SK-N-SH (cell line): ENCODE measurements around the gene BABAM1. TPM values are rescaled to one million over a fixed set of nuclear protein-coding genes. Genes with fewer than 3 reads are reported as not detected.

Experiments used
- CTCF ChIA-PET: fragments of 300-600, 350-600 bp; formaldehyde crosslinking; extraction: SDS; loops from one replicate; lab custom pipeline; 2021; lab: Yijun Ruan, JAX
- POLR2A ChIA-PET: fragments of 350-600 bp; sonication (Branson Sonifier 250); formaldehyde crosslinking; extraction: SDS; loops from one replicate; lab custom pipeline; 2020; ENCODE audit warnings: antibody characterized with exemption, inconsistent platforms; lab: Yijun Ruan, JAX
- DNase-seq: peaks from one replicate; pipeline ENCODE4 v3.0.0; 2012
- H2AFZ ChIP-seq: fragments of 200-600 bp; sonication (generic); 2 replicates; pipeline ENCODE4 v1.8.1; 2016; ENCODE audit warnings: antibody characterized with exemption, mild to moderate bottlenecking, low read depth
- H3F3A ChIP-seq: fragments of 200-600 bp; sonication (generic); replicated peaks from 2 replicates; pipeline ENCODE3; 2016; ENCODE audit warnings: antibody characterized with exemption, mild to moderate bottlenecking; ENCODE audit not compliant: insufficient read depth
- H3K27ac ChIP-seq, 2 experiments: fragments of 200-500 bp in 1 of 2; fragments of 200-600 bp in 1 of 2; sonication (Bioruptor generic) in 1 of 2; sonication (generic), shearing (Covaris generic) in 1 of 2; 2 replicates each; pipeline versions ENCODE4 v1.5.1 to v1.6.1; 2014 to 2016; ENCODE audit warnings: low read depth in 2 of 2, inconsistent platforms in 1 of 2, low read length in 1 of 2, mild to moderate bottlenecking in 1 of 2, mixed read lengths in 1 of 2
- H3K27me3 ChIP-seq: fragments of 200-600 bp; sonication (generic), shearing (Covaris generic); 2 replicates; pipeline ENCODE4 v1.6.1; 2016; ENCODE audit warnings: mixed run types; ENCODE audit not compliant: insufficient read depth
- H3K36me3 ChIP-seq, 2 experiments: fragments of 200-500 bp in 1 of 2; fragments of 200-600 bp in 1 of 2; sonication (Bioruptor generic) in 1 of 2; sonication (generic) in 1 of 2; replicated peaks in 1 of 2; 2 replicates each; pipeline versions ENCODE3 to v1.5.1; 2014 to 2016; ENCODE audit warnings: low read length in 1 of 2, mild to moderate bottlenecking in 1 of 2; ENCODE audit not compliant: insufficient read depth in 2 of 2, control insufficient read depth in 1 of 2
- H3K4me1 ChIP-seq, 2 experiments: fragments of 200-500 bp in 1 of 2; fragments of 200-600 bp in 1 of 2; sonication (Bioruptor generic) in 1 of 2; sonication (generic), shearing (Covaris generic) in 1 of 2; 2 replicates each; pipeline versions ENCODE4 v1.5.1 to v1.6.1; 2014 to 2016; ENCODE audit warnings: low read depth in 1 of 2, low read length in 1 of 2, mixed run types in 1 of 2; ENCODE audit not compliant: insufficient read depth in 2 of 2, control insufficient read depth in 1 of 2
- H3K4me2 ChIP-seq: fragments of 200-600 bp; sonication (generic), shearing (Covaris generic); 2 replicates; pipeline ENCODE4 v1.6.1; 2017; ENCODE audit warnings: mixed run types
- H3K4me3 ChIP-seq, 2 experiments: fragments of 200-500 bp in 1 of 2; fragments of 200-600 bp in 1 of 2; sonication (Bioruptor generic) in 1 of 2; sonication (generic), shearing (Covaris generic) in 1 of 2; 2 replicates each; pipeline versions ENCODE4 v1.5.1 to v1.8.1; 2014 to 2016; ENCODE audit warnings: low read depth in 2 of 2, inconsistent platforms in 1 of 2, low read length in 1 of 2, mild to moderate bottlenecking in 1 of 2, mixed read lengths in 1 of 2, moderate library complexity in 1 of 2
- H3K79me2 ChIP-seq: fragments of 200-600 bp; sonication (generic); 2 replicates; pipeline ENCODE4 v1.8.1; 2017; ENCODE audit warnings: mild to moderate bottlenecking; ENCODE audit not compliant: insufficient read depth
- H3K9ac ChIP-seq: fragments of 200-600 bp; sonication (generic); 2 replicates; pipeline ENCODE4 v1.6.1; 2017; ENCODE audit warnings: mixed run types
- H3K9me2 ChIP-seq: fragments of 200-600 bp; sonication (generic); 2 replicates; pipeline ENCODE4 v1.6.1; 2017; ENCODE audit warnings: mixed run types
- H3K9me3 ChIP-seq: fragments of 200-600 bp; sonication (generic); 2 replicates; pipeline ENCODE4 v1.6.1; 2017; ENCODE audit warnings: mixed run types, mild to moderate bottlenecking, moderate library complexity
- H4K20me1 ChIP-seq: fragments of 200-600 bp; sonication (generic); 2 replicates; pipeline ENCODE4 v1.6.1; 2017; ENCODE audit warnings: mild to moderate bottlenecking, mixed run types; ENCODE audit not compliant: insufficient read depth
- CHD2 ChIP-seq: fragments of 150-350 bp; IDR thresholded peaks from 2 replicates; pipeline ENCODE4 v1.6.1; 2018; ENCODE audit warnings: low read length; ENCODE audit not compliant: partially characterized antibody
- ELF1 ChIP-seq: IDR thresholded peaks from 2 replicates; pipeline ENCODE4 v1.4.0; 2012
- MEF2A ChIP-seq: IDR thresholded peaks from 2 replicates; pipeline ENCODE4 v1.4.0; 2012; ENCODE audit warnings: low read depth, borderline replicate concordance
- NFIC ChIP-seq: IDR thresholded peaks from 2 replicates; pipeline ENCODE4 v1.4.0; 2012; ENCODE audit warnings: borderline replicate concordance
- RCOR1 ChIP-seq: fragments of 150-350 bp; IDR thresholded peaks from 2 replicates; pipeline ENCODE4 v1.6.1; 2017; ENCODE audit warnings: antibody characterized with exemption, low read length
- RXRA ChIP-seq: IDR thresholded peaks from 2 replicates; pipeline ENCODE4 v1.4.0; 2012; ENCODE audit warnings: low read depth, mild to moderate bottlenecking, borderline replicate concordance
- SIN3A ChIP-seq: IDR thresholded peaks from 2 replicates; pipeline ENCODE4 v1.6.1; 2012; ENCODE audit warnings: low read depth, mild to moderate bottlenecking, low read length, moderate library complexity, borderline replicate concordance
- SMC3 ChIP-seq: IDR thresholded peaks from 2 replicates; pipeline ENCODE4 v1.6.1; 2012; ENCODE audit warnings: low read depth, low read length, improper control_type of control experiment
- TAF1 ChIP-seq: IDR thresholded peaks from 2 replicates; pipeline ENCODE4 v1.6.1; 2012; ENCODE audit warnings: low read depth, mild to moderate bottlenecking, low read length, moderate library complexity, borderline replicate concordance
- TEAD4 ChIP-seq: IDR thresholded peaks from 2 replicates; pipeline ENCODE4 v1.4.0; 2012; ENCODE audit warnings: mild to moderate bottlenecking, borderline replicate concordance; ENCODE audit not compliant: insufficient read depth
- YY1 ChIP-seq: IDR thresholded peaks from 2 replicates; pipeline ENCODE4 v1.4.0; 2012; ENCODE audit warnings: low read depth, mild to moderate bottlenecking
- WGBS: methylation state at CpG from one replicate; pipeline ENCODE4 v1.1.6; 2017; ENCODE audit warnings: low lambda C conversion rate; 5-methylcytosine and 5-hydroxymethylcytosine counted together
- polyA plus RNA-seq, 3 experiments: library from polyadenylated mRNA; depleted of rRNA; stranded (reverse); fragments of >200 nt; gene quantifications; 2 replicates each; pipeline ENCODE4 v1.2.3, GENCODE V29; 2012
- TF ChIP-seq, protein P1 (sequence below): fragments of 150-350 bp; IDR thresholded peaks from 2 replicates; pipeline ENCODE4 v1.6.1; 2017; ENCODE audit warnings: antibody characterized with exemption, low read length, low read depth, borderline replicate concordance
- TF ChIP-seq, protein P2 (sequence below): IDR thresholded peaks from 2 replicates; pipeline ENCODE4 v1.6.1; 2012; ENCODE audit warnings: mild to moderate bottlenecking, low read depth, low read length, moderate library complexity
- TF ChIP-seq, protein P3 (sequence below): IDR thresholded peaks from 2 replicates; pipeline ENCODE4 v1.4.0; 2012; ENCODE audit warnings: low read depth, borderline replicate concordance
- TF ChIP-seq, protein P4 (sequence below): IDR thresholded peaks from 2 replicates; pipeline ENCODE4; 2012

The BABAM1 gene
- polyA plus RNA-seq, 1 of the 3 experiments (the other 2 are of a cell fraction): 192 TPM

DNA sequence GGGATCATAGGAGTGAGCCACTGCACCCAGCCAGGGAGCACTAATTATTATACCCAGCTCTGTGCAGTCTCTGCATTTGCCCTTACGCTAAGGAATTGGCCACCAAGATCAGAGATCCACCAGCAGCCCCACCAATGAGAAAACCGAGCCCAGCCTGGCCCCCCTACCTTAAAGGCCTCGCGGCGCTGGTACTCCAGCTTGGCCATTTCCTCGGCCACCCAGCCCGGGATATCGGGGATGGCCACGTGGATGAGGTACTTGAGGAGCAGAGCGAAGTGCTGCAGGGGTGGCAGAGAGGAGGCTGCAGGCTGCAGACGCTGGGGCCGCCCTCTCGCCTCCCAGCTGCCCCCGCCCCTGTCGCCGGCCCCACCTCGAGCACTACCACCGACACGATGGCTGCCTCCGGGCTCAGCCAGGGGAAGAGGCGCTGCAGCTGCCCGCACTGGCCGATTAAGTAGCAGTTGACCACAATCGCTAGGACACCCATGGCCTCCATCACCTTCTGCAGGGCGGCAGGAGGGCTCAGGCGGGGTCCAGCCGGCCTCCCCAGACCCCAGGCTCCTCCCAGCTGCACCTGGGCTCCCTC lies 59.9 kb downstream of the BABAM1 start:
- Histone ChIP-seq H3K27ac (no peak overlapping the region), H4K20me1 (no peaks in the 10 kb centered on the region), H3K9me3 (no peaks in the 10 kb centered on the region), H2AFZ (no peak overlapping the region), H3K9me2 (no peaks in the 10 kb centered on the region), H3F3A (no peaks in the 10 kb centered on the region), H3K27me3 (no peaks in the 10 kb centered on the region), H3K4me3 (no peak overlapping the region), H3K36me3 (peaks cover 0 to 18% of the 10 kb centered on the region in 2 experiments), H3K79me2 (no peaks in the 10 kb centered on the region), H3K4me2 (no peak overlapping the region), H3K9ac (no peak overlapping the region), H3K4me1 (no peaks in the 10 kb centered on the region)
- ChIA-PET POLR2A (interaction anchor here (1.1 kb wide), 1 partner anchor 18 kb away, joined by 4 read pairs; the partner anchor contains the start of gene DDA1), CTCF (interaction anchor here (1.3 kb wide), 1 partner anchor 15 kb away, joined by 4 read pairs; no protein-coding TSS in a partner anchor)
- WGBS: 96% methylated on average over 23 of the region's 27 CpGs
- TF ChIP-seq ELF1: no peak
- TF ChIP-seq RCOR1: no peak
- no peak for TF ChIP-seq SMC3
- TF ChIP-seq, protein P1, sequence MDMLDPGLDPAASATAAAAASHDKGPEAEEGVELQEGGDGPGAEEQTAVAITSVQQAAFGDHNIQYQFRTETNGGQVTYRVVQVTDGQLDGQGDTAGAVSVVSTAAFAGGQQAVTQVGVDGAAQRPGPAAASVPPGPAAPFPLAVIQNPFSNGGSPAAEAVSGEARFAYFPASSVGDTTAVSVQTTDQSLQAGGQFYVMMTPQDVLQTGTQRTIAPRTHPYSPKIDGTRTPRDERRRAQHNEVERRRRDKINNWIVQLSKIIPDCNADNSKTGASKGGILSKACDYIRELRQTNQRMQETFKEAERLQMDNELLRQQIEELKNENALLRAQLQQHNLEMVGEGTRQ: no peak
- no peak for TF ChIP-seq SIN3A
- TF ChIP-seq RXRA: no peak
- TF ChIP-seq, protein P2, sequence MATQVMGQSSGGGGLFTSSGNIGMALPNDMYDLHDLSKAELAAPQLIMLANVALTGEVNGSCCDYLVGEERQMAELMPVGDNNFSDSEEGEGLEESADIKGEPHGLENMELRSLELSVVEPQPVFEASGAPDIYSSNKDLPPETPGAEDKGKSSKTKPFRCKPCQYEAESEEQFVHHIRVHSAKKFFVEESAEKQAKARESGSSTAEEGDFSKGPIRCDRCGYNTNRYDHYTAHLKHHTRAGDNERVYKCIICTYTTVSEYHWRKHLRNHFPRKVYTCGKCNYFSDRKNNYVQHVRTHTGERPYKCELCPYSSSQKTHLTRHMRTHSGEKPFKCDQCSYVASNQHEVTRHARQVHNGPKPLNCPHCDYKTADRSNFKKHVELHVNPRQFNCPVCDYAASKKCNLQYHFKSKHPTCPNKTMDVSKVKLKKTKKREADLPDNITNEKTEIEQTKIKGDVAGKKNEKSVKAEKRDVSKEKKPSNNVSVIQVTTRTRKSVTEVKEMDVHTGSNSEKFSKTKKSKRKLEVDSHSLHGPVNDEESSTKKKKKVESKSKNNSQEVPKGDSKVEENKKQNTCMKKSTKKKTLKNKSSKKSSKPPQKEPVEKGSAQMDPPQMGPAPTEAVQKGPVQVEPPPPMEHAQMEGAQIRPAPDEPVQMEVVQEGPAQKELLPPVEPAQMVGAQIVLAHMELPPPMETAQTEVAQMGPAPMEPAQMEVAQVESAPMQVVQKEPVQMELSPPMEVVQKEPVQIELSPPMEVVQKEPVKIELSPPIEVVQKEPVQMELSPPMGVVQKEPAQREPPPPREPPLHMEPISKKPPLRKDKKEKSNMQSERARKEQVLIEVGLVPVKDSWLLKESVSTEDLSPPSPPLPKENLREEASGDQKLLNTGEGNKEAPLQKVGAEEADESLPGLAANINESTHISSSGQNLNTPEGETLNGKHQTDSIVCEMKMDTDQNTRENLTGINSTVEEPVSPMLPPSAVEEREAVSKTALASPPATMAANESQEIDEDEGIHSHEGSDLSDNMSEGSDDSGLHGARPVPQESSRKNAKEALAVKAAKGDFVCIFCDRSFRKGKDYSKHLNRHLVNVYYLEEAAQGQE: no peak
- no peak for TF ChIP-seq CHD2
- TF ChIP-seq, protein P3, sequence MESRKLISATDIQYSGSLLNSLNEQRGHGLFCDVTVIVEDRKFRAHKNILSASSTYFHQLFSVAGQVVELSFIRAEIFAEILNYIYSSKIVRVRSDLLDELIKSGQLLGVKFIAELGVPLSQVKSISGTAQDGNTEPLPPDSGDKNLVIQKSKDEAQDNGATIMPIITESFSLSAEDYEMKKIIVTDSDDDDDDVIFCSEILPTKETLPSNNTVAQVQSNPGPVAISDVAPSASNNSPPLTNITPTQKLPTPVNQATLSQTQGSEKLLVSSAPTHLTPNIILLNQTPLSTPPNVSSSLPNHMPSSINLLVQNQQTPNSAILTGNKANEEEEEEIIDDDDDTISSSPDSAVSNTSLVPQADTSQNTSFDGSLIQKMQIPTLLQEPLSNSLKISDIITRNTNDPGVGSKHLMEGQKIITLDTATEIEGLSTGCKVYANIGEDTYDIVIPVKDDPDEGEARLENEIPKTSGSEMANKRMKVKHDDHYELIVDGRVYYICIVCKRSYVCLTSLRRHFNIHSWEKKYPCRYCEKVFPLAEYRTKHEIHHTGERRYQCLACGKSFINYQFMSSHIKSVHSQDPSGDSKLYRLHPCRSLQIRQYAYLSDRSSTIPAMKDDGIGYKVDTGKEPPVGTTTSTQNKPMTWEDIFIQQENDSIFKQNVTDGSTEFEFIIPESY: no peak
- TF ChIP-seq NFIC: no peak
- no peak for TF ChIP-seq TAF1
- no peak for TF ChIP-seq YY1
- no peak for TF ChIP-seq TEAD4
- TF ChIP-seq, protein P4, sequence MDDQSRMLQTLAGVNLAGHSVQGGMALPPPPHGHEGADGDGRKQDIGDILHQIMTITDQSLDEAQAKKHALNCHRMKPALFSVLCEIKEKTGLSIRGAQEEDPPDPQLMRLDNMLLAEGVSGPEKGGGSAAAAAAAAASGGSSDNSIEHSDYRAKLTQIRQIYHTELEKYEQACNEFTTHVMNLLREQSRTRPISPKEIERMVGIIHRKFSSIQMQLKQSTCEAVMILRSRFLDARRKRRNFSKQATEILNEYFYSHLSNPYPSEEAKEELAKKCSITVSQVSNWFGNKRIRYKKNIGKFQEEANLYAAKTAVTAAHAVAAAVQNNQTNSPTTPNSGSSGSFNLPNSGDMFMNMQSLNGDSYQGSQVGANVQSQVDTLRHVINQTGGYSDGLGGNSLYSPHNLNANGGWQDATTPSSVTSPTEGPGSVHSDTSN: no peak
- no peak for TF ChIP-seq MEF2A
- no peak for DNase-seq
